OCI-LY3 (cell line): Measurements from ENCODE around the gene ARMC9.
"Not testable (repeated sequence)": the region's sequence is repeated elsewhere in the genome, so short reads cannot be mapped to it uniquely, and the experiment has no call there.

Source experiments
- H2AFZ ChIP-seq: fragments of 200-600, 300-600 bp; shearing (Covaris generic); 2 replicates; pipeline ENCODE4 v1.6.0; 2014; ENCODE audit warnings: antibody characterized with exemption, low read depth, low read length
- H3K27ac ChIP-seq: fragments of 200-600, 300-600 bp; sonication (generic); 2 replicates; pipeline ENCODE4 v1.5.1; 2014; ENCODE audit warnings: mild to moderate bottlenecking, low read length, moderate library complexity, mixed read lengths
- H3K27me3 ChIP-seq: fragments of 200-600, 300-600 bp; sonication (generic); 2 replicates; pipeline ENCODE4 v1.6.1; 2014; ENCODE audit warnings: low read depth, low read length, mixed read lengths
- H3K36me3 ChIP-seq: fragments of 200-600, 300-600 bp; sonication (generic); replicated peaks from 2 replicates; pipeline ENCODE3; 2014; ENCODE audit warnings: low read depth, low read length, mixed read lengths
- H3K4me1 ChIP-seq: fragments of 300-600, 200-600 bp; sonication (generic); 2 replicates; pipeline ENCODE4 v1.6.1; 2014; ENCODE audit warnings: low read length, mixed read lengths
- H3K4me2 ChIP-seq: fragments of 200-600, 300-600 bp; sonication (generic); 2 replicates; pipeline ENCODE4 v1.6.1; 2014; ENCODE audit warnings: low read length, mixed read lengths
- H3K4me3 ChIP-seq: fragments of 300-600, 200-600 bp; sonication (generic); 2 replicates; pipeline ENCODE4 v1.5.1; 2014; ENCODE audit warnings: antibody characterized with exemption, mild to moderate bottlenecking, low read length, moderate library complexity
- H3K79me2 ChIP-seq: fragments of 300-600, 200-600 bp; shearing (Covaris generic); 2 replicates; pipeline ENCODE4 v1.6.1; 2014; ENCODE audit warnings: mild to moderate bottlenecking, low read length, mixed read lengths
- H3K9ac ChIP-seq: fragments of 300-600, 200-600 bp; shearing (Covaris generic); 2 replicates; pipeline ENCODE4 v1.6.0; 2014; ENCODE audit warnings: mild to moderate bottlenecking, low read length, moderate library complexity
- H3K9me3 ChIP-seq: fragments of 200-600, 300-600 bp; shearing (Covaris generic); 2 replicates; pipeline ENCODE4 v1.6.1; 2014; ENCODE audit warnings: low read length, mixed read lengths; ENCODE audit not compliant: insufficient read depth
- H4K20me1 ChIP-seq: fragments of 200-600, 300-600 bp; sonication (generic); 2 replicates; pipeline ENCODE4 v1.6.1; 2016; ENCODE audit warnings: low read length, mixed read lengths; ENCODE audit not compliant: insufficient read depth
- CTCF ChIP-seq: fragments of 200-600, 300-600 bp; sonication (generic); IDR thresholded peaks from 2 replicates; pipeline ENCODE4 v1.5.1; 2014; ENCODE audit warnings: antibody characterized with exemption, low read length, low read depth
- EZH2phosphoT487 ChIP-seq: fragments of 200-600 bp; shearing (Covaris generic); IDR thresholded peaks from 2 replicates; pipeline ENCODE4 v1.6.1; 2018; ENCODE audit warnings: antibody characterized with exemption, mixed run types, low read depth

Gene ARMC9

GRCh38 chr2:231300020-231300721, 101.7 kb downstream of the ARMC9 start:
- Histone ChIP-seq H2AFZ (no peak overlapping the region), H3K9ac (0 out of 2 replicates have a peak overlapping the region, but pooled peaks have one; percentile 19), H3K27me3 (no peaks in the 10 kb centered on the region), H3K9me3 (no peaks in the 10 kb centered on the region), H3K79me2 (no peaks in the 10 kb centered on the region), H3K4me1 (peaks cover 64% of the 10 kb centered on the region), H3K27ac (no peak overlapping the region), H3K4me2 (peak overlapping the region; percentile 56), H4K20me1 (no peaks in the 10 kb centered on the region), H3K4me3 (peak overlapping the region; percentile 26; the same call in 1 of the 2 replicates), H3K36me3 (no peaks in the 10 kb centered on the region)
- no peak for TF ChIP-seq CTCF
- TF ChIP-seq EZH2phosphoT487, result no peak

- H3K9ac ChIP-seq, result no peak overlapping the region
- no peaks in the 10 kb centered on the region for H3K36me3 ChIP-seq
- no peak overlapping the region for H3K27ac ChIP-seq
- H4K20me1 ChIP-seq, result no peaks in the 10 kb centered on the region
- H3K4me2 ChIP-seq, result peak overlapping the region; percentile 56
- no peaks in the 10 kb centered on the region for H3K79me2 ChIP-seq
- peaks cover 59% of the 10 kb centered on the region for H3K4me1 ChIP-seq
- H3K4me3 ChIP-seq, result no peak overlapping the region
- no peaks in the 10 kb centered on the region for H3K27me3 ChIP-seq
- TF ChIP-seq EZH2phosphoT487, result no peak
- TF ChIP-seq CTCF, result no peak
- H3K9me3 ChIP-seq, result no peaks in the 10 kb centered on the region
- H2AFZ ChIP-seq, result no peak overlapping the region
Measured at GRCh38 chr2:231300722-231301076, 102.3 kb downstream of the ARMC9 start.

GRCh38 chr2:231304259-231304658, 105.8 kb downstream of the ARMC9 start:
- H3K9me3 ChIP-seq, H3K27me3 ChIP-seq, H3K36me3 ChIP-seq, H2AFZ ChIP-seq, H3K4me3 ChIP-seq, H3K27ac ChIP-seq, H3K79me2 ChIP-seq, H3K4me2 ChIP-seq, H4K20me1 ChIP-seq, H3K9ac ChIP-seq: not testable (repeated sequence)
- H3K4me1 ChIP-seq, result peaks cover 36% of the 10 kb centered on the region
- TF ChIP-seq CTCF, result peak; percentile 35

GRCh38 chr2:231305221-231305620, 106.8 kb downstream of the ARMC9 start:
- Histone ChIP-seq H3K4me3 (no peak overlapping the region), H3K27ac (no peak overlapping the region), H3K4me2 (no peak overlapping the region), H3K36me3 (no peaks in the 10 kb centered on the region), H3K9ac (no peak overlapping the region), H4K20me1 (no peaks in the 10 kb centered on the region), H2AFZ (no peak overlapping the region), H3K79me2 (no peaks in the 10 kb centered on the region), H3K4me1 (peaks cover 26% of the 10 kb centered on the region), H3K27me3 (no peaks in the 10 kb centered on the region), H3K9me3 (no peaks in the 10 kb centered on the region)
- TF ChIP-seq CTCF (no peak), EZH2phosphoT487 (no peak)
